ENCODE measurements around the gene LPIN1. TPM values are rescaled to one million over a fixed set of nuclear protein-coding genes. Genes with fewer than 3 reads are reported as not detected.

The LPIN1 gene
- polyA plus RNA-seq: 10 to 100 TPM; 25.5 to 65.4 TPM

- H3K27ac ChIP-seq (ENCODE audit: low read depth in 2 of 2, low read length in 1 of 2): peak within 1 kb of the TSS; percentile 81 to 87
- 1% methylated on average over 35 to 49 of the region's 49 CpGs for WGBS, 2 donors
- peak within 1 kb of the TSS; percentile 70 to 76 for H3K4me3 ChIP-seq (ENCODE audit: low read depth in 1 of 2, low read length in 2 of 2)
- H3K4me1 ChIP-seq (ENCODE audit: control insufficient read depth in 2 of 2, insufficient read depth in 2 of 2, low read length in 1 of 2): peaks cover 7 to 21% of the 10 kb centered on the region in 2 donors
- no peaks in the 10 kb centered on the region for H3K9me3 ChIP-seq (ENCODE audit: control insufficient read depth in 2 of 2, insufficient read depth in 1 of 2, low read depth in 1 of 2, low read length in 1 of 2)
- no peaks in the 10 kb centered on the region for H3K27me3 ChIP-seq (ENCODE audit: control insufficient read depth in 1 of 2, insufficient read depth in 2 of 2, low read length in 2 of 2)
- peaks cover 0 to 3% of the 10 kb centered on the region in 2 donors for H3K36me3 ChIP-seq (ENCODE audit: control insufficient read depth in 2 of 2, insufficient read depth in 2 of 2, low read length in 1 of 2)
Measured at GRCh38 chr2:11746376-11746806, at the start of gene LPIN1. Gene LPIN1 (plus strand): TSS chr2:11746632. CDS start chr2:11765542, 18,910 bp downstream.

GRCh38 chr2:11696736-11697102, 49.7 kb upstream of the LPIN1 start:
- Histone ChIP-seq H3K27me3 (ENCODE audit: control insufficient read depth in 1 of 2, insufficient read depth in 2 of 2, low read length in 2 of 2) (no peaks in the 10 kb centered on the region), H3K27ac (ENCODE audit: low read depth in 2 of 2, low read length in 1 of 2) (peak overlapping the region; percentile 59 to 64), H3K4me3 (ENCODE audit: low read depth in 1 of 2, low read length in 2 of 2) (no peak overlapping the region), H3K9me3 (ENCODE audit: control insufficient read depth in 2 of 2, insufficient read depth in 1 of 2, low read depth in 1 of 2, low read length in 1 of 2) (no peaks in the 10 kb centered on the region), H3K4me1 (ENCODE audit: control insufficient read depth in 2 of 2, insufficient read depth in 2 of 2, low read length in 1 of 2) (peaks cover 4 to 24% of the 10 kb centered on the region in 2 donors), H3K36me3 (ENCODE audit: control insufficient read depth in 2 of 2, insufficient read depth in 2 of 2, low read length in 1 of 2) (no peaks in the 10 kb centered on the region)
- WGBS, 2 donors: 58 to 66% methylated on average over 9 of the region's 9 CpGs

- 33 to 41% methylated on average over 16 of the region's 16 CpGs for WGBS, 2 donors
- peaks cover 4 to 24% of the 10 kb centered on the region in 2 donors for H3K4me1 ChIP-seq (ENCODE audit: control insufficient read depth in 2 of 2, insufficient read depth in 2 of 2, low read length in 1 of 2)
- no peaks in the 10 kb centered on the region for H3K27me3 ChIP-seq (ENCODE audit: control insufficient read depth in 1 of 2, insufficient read depth in 2 of 2, low read length in 2 of 2)
- no peaks in the 10 kb centered on the region for H3K36me3 ChIP-seq (ENCODE audit: control insufficient read depth in 2 of 2, insufficient read depth in 2 of 2, low read length in 1 of 2)
- no peaks in the 10 kb centered on the region for H3K9me3 ChIP-seq (ENCODE audit: control insufficient read depth in 2 of 2, insufficient read depth in 1 of 2, low read depth in 1 of 2, low read length in 1 of 2)
- H3K4me3 ChIP-seq (ENCODE audit: low read depth in 1 of 2, low read length in 2 of 2): no peak overlapping the region
- peak overlapping the region; percentile 64 to 73 for H3K27ac ChIP-seq (ENCODE audit: low read depth in 2 of 2, low read length in 1 of 2)
Measured at GRCh38 chr2:11697103-11697871, 49.1 kb upstream of the LPIN1 start.

- Histone ChIP-seq H3K9me3 (ENCODE audit: control insufficient read depth in 2 of 2, insufficient read depth in 1 of 2, low read depth in 1 of 2, low read length in 1 of 2) (no peaks in the 10 kb centered on the region), H3K4me3 (ENCODE audit: low read depth in 1 of 2, low read length in 2 of 2) (no peak overlapping the region), H3K27ac (ENCODE audit: low read depth in 2 of 2, low read length in 1 of 2) (peak overlapping the region; percentile 64 to 73), H3K36me3 (ENCODE audit: control insufficient read depth in 2 of 2, insufficient read depth in 2 of 2, low read length in 1 of 2) (no peaks in the 10 kb centered on the region), H3K4me1 (ENCODE audit: control insufficient read depth in 2 of 2, insufficient read depth in 2 of 2, low read length in 1 of 2) (peaks cover 4 to 24% of the 10 kb centered on the region in 2 donors), H3K27me3 (ENCODE audit: control insufficient read depth in 1 of 2, insufficient read depth in 2 of 2, low read length in 2 of 2) (no peaks in the 10 kb centered on the region)
- 75% methylated on average over 24 of the region's 24 CpGs for WGBS, 2 donors
Measured at GRCh38 chr2:11698009-11698922, 48.2 kb upstream of the LPIN1 start.

- WGBS, 2 donors: 71 to 79% methylated on average over 9 of the region's 9 CpGs
- peaks cover 4 to 24% of the 10 kb centered on the region in 2 donors for H3K4me1 ChIP-seq (ENCODE audit: control insufficient read depth in 2 of 2, insufficient read depth in 2 of 2, low read length in 1 of 2)
Measured at GRCh38 chr2:11699686-11700670, 46.5 kb upstream of the LPIN1 start.

GRCh38 chr2:11701206-11701605, 45.2 kb upstream of the LPIN1 start:
- WGBS, 2 donors: 57 to 71% methylated on average over 5 of the region's 5 CpGs

More at GRCh38 chr2:11699686-11700670, 46.5 kb upstream of the LPIN1 start:
- no peak overlapping the region for H3K4me3 ChIP-seq (ENCODE audit: low read depth in 1 of 2, low read length in 2 of 2)
- H3K36me3 ChIP-seq (ENCODE audit: control insufficient read depth in 2 of 2, insufficient read depth in 2 of 2, low read length in 1 of 2): no peaks in the 10 kb centered on the region
- no peaks in the 10 kb centered on the region for H3K9me3 ChIP-seq (ENCODE audit: control insufficient read depth in 2 of 2, insufficient read depth in 1 of 2, low read depth in 1 of 2, low read length in 1 of 2)
- no peaks in the 10 kb centered on the region for H3K27me3 ChIP-seq (ENCODE audit: control insufficient read depth in 1 of 2, insufficient read depth in 2 of 2, low read length in 2 of 2)
- peak overlapping the region; percentile 71 to 77 for H3K27ac ChIP-seq (ENCODE audit: low read depth in 2 of 2, low read length in 1 of 2)

GRCh38 chr2:11701751-11702301, 44.6 kb upstream of the LPIN1 start:
- no peaks in the 10 kb centered on the region for H3K36me3 ChIP-seq (ENCODE audit: control insufficient read depth in 2 of 2, insufficient read depth in 2 of 2, low read length in 1 of 2)
- H3K4me3 ChIP-seq (ENCODE audit: low read depth in 1 of 2, low read length in 2 of 2): no peak overlapping the region
- peaks cover 4 to 19% of the 10 kb centered on the region in 2 donors for H3K4me1 ChIP-seq (ENCODE audit: control insufficient read depth in 2 of 2, insufficient read depth in 2 of 2, low read length in 1 of 2)
- 52 to 61% methylated on average over 14 of the region's 14 CpGs for WGBS, 2 donors
- H3K27ac ChIP-seq (ENCODE audit: low read depth in 2 of 2, low read length in 1 of 2): peak overlapping the region; percentile 69 to 82
- H3K9me3 ChIP-seq (ENCODE audit: control insufficient read depth in 2 of 2, insufficient read depth in 1 of 2, low read depth in 1 of 2, low read length in 1 of 2): no peaks in the 10 kb centered on the region
- no peaks in the 10 kb centered on the region for H3K27me3 ChIP-seq (ENCODE audit: control insufficient read depth in 1 of 2, insufficient read depth in 2 of 2, low read length in 2 of 2)

More at GRCh38 chr2:11701206-11701605, 45.2 kb upstream of the LPIN1 start:
- Histone ChIP-seq H3K27me3 (ENCODE audit: control insufficient read depth in 1 of 2, insufficient read depth in 2 of 2, low read length in 2 of 2) (no peaks in the 10 kb centered on the region), H3K4me1 (ENCODE audit: control insufficient read depth in 2 of 2, insufficient read depth in 2 of 2, low read length in 1 of 2) (peaks cover 4 to 24% of the 10 kb centered on the region in 2 donors), H3K27ac (ENCODE audit: low read depth in 2 of 2, low read length in 1 of 2) (peak overlapping the region; percentile 77 to 82), H3K4me3 (ENCODE audit: low read depth in 1 of 2, low read length in 2 of 2) (no peak overlapping the region), H3K36me3 (ENCODE audit: control insufficient read depth in 2 of 2, insufficient read depth in 2 of 2, low read length in 1 of 2) (no peaks in the 10 kb centered on the region), H3K9me3 (ENCODE audit: control insufficient read depth in 2 of 2, insufficient read depth in 1 of 2, low read depth in 1 of 2, low read length in 1 of 2) (no peaks in the 10 kb centered on the region)

GRCh38 chr2:11702946-11703345, 43.5 kb upstream of the LPIN1 start:
- H3K27me3 ChIP-seq (ENCODE audit: control insufficient read depth in 1 of 2, insufficient read depth in 2 of 2, low read length in 2 of 2): no peaks in the 10 kb centered on the region
- no peaks in the 10 kb centered on the region for H3K9me3 ChIP-seq (ENCODE audit: control insufficient read depth in 2 of 2, insufficient read depth in 1 of 2, low read depth in 1 of 2, low read length in 1 of 2)
- peak overlapping the region; percentile 67 to 82 for H3K27ac ChIP-seq (ENCODE audit: low read depth in 2 of 2, low read length in 1 of 2)
- 93 to 95% methylated on average over 2 of the region's 2 CpGs for WGBS, 2 donors
- no peak overlapping the region for H3K4me3 ChIP-seq (ENCODE audit: low read depth in 1 of 2, low read length in 2 of 2)
- H3K4me1 ChIP-seq (ENCODE audit: control insufficient read depth in 2 of 2, insufficient read depth in 2 of 2, low read length in 1 of 2): peaks cover 0 to 11% of the 10 kb centered on the region in 2 donors
- H3K36me3 ChIP-seq (ENCODE audit: control insufficient read depth in 2 of 2, insufficient read depth in 2 of 2, low read length in 1 of 2): no peaks in the 10 kb centered on the region

Measured in esophagus (tissue), 2 donors.